GM19238 (cell line): ENCODE results near the gene MAN1A2.

ENCODE experiments used
- DNase-seq: peaks from one replicate; pipeline ENCODE4 v3.0.0; 2011; ENCODE audit warnings: low spot score; ENCODE audit not compliant: insufficient read length

Gene MAN1A2

GRCh38 chr1:117574161-117574835, 207.0 kb downstream of the MAN1A2 start:
- DNase-seq, result no peak

- no peak for DNase-seq
These were observed 208.5 kb downstream of the MAN1A2 start for GRCh38 chr1:117575586-117576225.

- no peak for DNase-seq
These were observed 209.0 kb downstream of the MAN1A2 start for GRCh38 chr1:117576236-117576635.

GRCh38 chr1:117577191-117577885, 210.1 kb downstream of the MAN1A2 start:
- no peak for DNase-seq

GRCh38 chr1:117578466-117578865, 211.2 kb downstream of the MAN1A2 start:
- no peak for DNase-seq
